HepG2 (cell line): Measurements from ENCODE around the gene ZBTB2. TPM values are rescaled to one million over a fixed set of nuclear protein-coding genes. Genes with fewer than 3 reads are reported as not detected.

Source experiments
- ARID5B ChIP-seq: IDR thresholded peaks from 2 replicates; pipeline ENCODE4 v1.4.0; 2020; ENCODE audit warnings: mild to moderate bottlenecking, missing genetic modification reagents
- CCDC6 ChIP-seq: sonication (generic); formaldehyde crosslinking; IDR thresholded peaks from 2 replicates; pipeline ENCODE4 v1.8.1; 2022; ENCODE audit warnings: mild to moderate bottlenecking, missing genetic modification reagents, moderate library complexity
- E2F5 ChIP-seq: sonication (generic); formaldehyde crosslinking; conservative IDR thresholded peaks from 2 replicates; pipeline ENCODE4 v1.4.0; 2020; ENCODE audit warnings: missing genetic modification reagents
- FOXK2 ChIP-seq: fragments of 450-650 bp; IDR thresholded peaks from 2 replicates; pipeline ENCODE4 v1.6.1; 2016
- GLMP ChIP-seq: sonication (generic); formaldehyde crosslinking; IDR thresholded peaks from 2 replicates; pipeline ENCODE4 v1.9.0; 2021; ENCODE audit warnings: missing genetic modification reagents, mild to moderate bottlenecking, borderline replicate concordance
- HNF1A ChIP-seq, 2 experiments: sonication (generic) in 1 of 2; formaldehyde crosslinking in 1 of 2; IDR thresholded peaks; 2 replicates each; pipeline versions ENCODE4 v1.4.0 to v1.6.1; 2016 to 2020; ENCODE audit warnings: borderline replicate concordance in 1 of 2, low read depth in 1 of 2, mild to moderate bottlenecking in 1 of 2, missing genetic modification reagents in 1 of 2
- PAXIP1 ChIP-seq: sonication (generic); formaldehyde crosslinking; conservative IDR thresholded peaks from 2 replicates; pipeline ENCODE4 v1.4.0; 2020; ENCODE audit warnings: mild to moderate bottlenecking, missing genetic modification reagents, moderate library complexity
- PPARG ChIP-seq: conservative IDR thresholded peaks from 2 replicates; pipeline ENCODE4 v1.6.1; 2016; ENCODE audit warnings: missing biosample characterization, missing genetic modification reagents
- RXRB ChIP-seq: IDR thresholded peaks from 2 replicates; pipeline ENCODE4 v1.6.1; 2016; ENCODE audit warnings: borderline replicate concordance, missing genetic modification reagents, missing compliant biosample characterization
- TGIF2 ChIP-seq: IDR thresholded peaks from 2 replicates; pipeline ENCODE4 v1.6.1; 2016; ENCODE audit warnings: control low read depth, missing compliant biosample characterization
- ZNF136 ChIP-seq: sonication (generic); formaldehyde crosslinking; IDR thresholded peaks from 2 replicates; pipeline ENCODE4 v1.8.1; 2022; ENCODE audit warnings: low read depth, mild to moderate bottlenecking, moderate library complexity, missing genetic modification reagents
- ZNF383 ChIP-seq: sonication (generic); formaldehyde crosslinking; IDR thresholded peaks from 2 replicates; pipeline ENCODE4 v1.4.0; 2020; ENCODE audit warnings: missing genetic modification reagents, mild to moderate bottlenecking, borderline replicate concordance
- ZNF761 ChIP-seq: sonication (generic); formaldehyde crosslinking; conservative IDR thresholded peaks from 2 replicates; pipeline ENCODE4 v1.4.0; 2020; ENCODE audit warnings: mild to moderate bottlenecking, missing genetic modification reagents
- ZNF792 ChIP-seq: IDR thresholded peaks from 2 replicates; pipeline ENCODE4 v1.6.1; 2016
- ZSCAN25 ChIP-seq: sonication (generic); formaldehyde crosslinking; IDR thresholded peaks from 2 replicates; pipeline ENCODE4 v1.8.0; 2022; ENCODE audit warnings: mild to moderate bottlenecking, missing genetic modification reagents
- polyA plus RNA-seq, 8 experiments: library from polyadenylated mRNA; depleted of rRNA in 3 of 8; stranded (reverse) in 7 of 8; unstranded in 1 of 8; fragments of >200 nt; fragmentation: Illumina TruSeq in 4 of 8; extraction: Trizol in 4 of 8; gene quantifications; 2 replicates each; pipeline versions ENCODE4 v1.2.1 to v1.2.3, GENCODE V29; 2011 to 2016; ENCODE audit warnings: low read depth in 4 of 8, missing spikeins in 1 of 8, mixed read lengths in 1 of 8; ENCODE audit not compliant: insufficient read depth in 1 of 8
- total RNA-seq, 5 experiments: library from RNA; depleted of rRNA; stranded (reverse); fragments of >200 nt; fragmentation: Illumina TruSeq; extraction: Trizol; gene quantifications; 2 replicates each; pipeline ENCODE4 v1.2.3, GENCODE V29; 2016; ENCODE audit warnings: low read depth in 1 of 5

Gene ZBTB2
- total and polyA plus RNA-seq, 2 of the 13 experiments (the other 11 are each of a cell fraction or from before 2014, with no cell fraction given) = 15.4 to 22.8 TPM

GRCh38 chr6:151436802-151437201 is 45.4 kb upstream of the ZBTB2 start (continued):
- TF ChIP-seq ZSCAN25 (no peak), FOXK2 (no peak), HNF1A (IDR thresholded peaks at IDR 0.05; ENCODE audit: low read depth) (peak; percentile 86), HNF1A (CRISPR knock-in tag; IDR thresholded peaks at IDR 0.05; ENCODE audit: borderline replicate concordance) (peak; percentile 60; the same call in 1 of the 2 replicates), ZNF383 (CRISPR knock-in tag) (no peak), TGIF2 (no peak), ZNF136 (no peak), GLMP (CRISPR knock-in tag) (no peak), PAXIP1 (peak; percentile 82), ZNF761 (CRISPR knock-in tag) (no peak), CCDC6 (0 out of 2 replicates have a peak, but pooled peaks have one; percentile 53), E2F5 (CRISPR knock-in tag) (no peak), RXRB (CRISPR knock-in tag) (peak; percentile 33; the same call in 1 of the 2 replicates), ARID5B (peak; percentile 77; the same call in 1 of the 2 replicates), PPARG (0 out of 2 replicates have a peak, but pooled peaks have one; percentile 26), ZNF792 (no peak)
